ENCODE measurements around the gene DIDO1. TPM values are rescaled to one million over a fixed set of nuclear protein-coding genes. Genes with fewer than 3 reads are reported as not detected.
A peak's percentile ranks its signal among the peaks of the same experiment; 100 is the strongest.

DIDO1 gene
- total RNA-seq, 1 donor from 2014 or later = 89.1 TPM

GRCh38 chr20:62886709-62887058, 39.6 kb downstream of the DIDO1 start:
- H3K27ac Mint-ChIP-seq = peak overlapping the region; percentile 46

GRCh38 chr20:62885896-62886708, 40.2 kb downstream of the DIDO1 start:
- intact Hi-C loops (cut with micrococcal nuclease) = no loop called here
- no peak overlapping the region for H3K4me3 Mint-ChIP-seq
- no peaks in the 10 kb centered on the region for H3K4me1 Mint-ChIP-seq
- H3K27ac Mint-ChIP-seq = peak overlapping the region; percentile 46
- DNase-seq (no peak), ATAC-seq (ENCODE audit: low read depth) (no peak)
- POLR2A ChIA-PET = no interaction called here
- H3K27me3 Mint-ChIP-seq = no peaks in the 10 kb centered on the region
- CTCF ChIA-PET = no interaction called here
- H3K9me3 Mint-ChIP-seq = no peaks in the 10 kb centered on the region
- no peak for TF ChIP-seq CTCF (IDR thresholded peaks at IDR 0.05)
- H3K36me3 Mint-ChIP-seq (ENCODE audit: low read depth) = peaks cover 59% of the 10 kb centered on the region

More at GRCh38 chr20:62886709-62887058, 39.6 kb downstream of the DIDO1 start:
- POLR2A ChIA-PET = no interaction called here
- no peaks in the 10 kb centered on the region for H3K27me3 Mint-ChIP-seq
- no peak overlapping the region for H3K4me3 Mint-ChIP-seq
- peaks cover 60% of the 10 kb centered on the region for H3K36me3 Mint-ChIP-seq (ENCODE audit: low read depth)
- no peaks in the 10 kb centered on the region for H3K9me3 Mint-ChIP-seq
- CTCF ChIA-PET = interaction anchor here (0.8 to 1.0 kb wide), 2 partner anchors 11 to 13 kb away, joined by 3 to 4 read pairs; no protein-coding TSS in a partner anchor
- no peak for ATAC-seq (ENCODE audit: low read depth)
- intact Hi-C loops (cut with micrococcal nuclease) = no loop called here
- DNase-seq = no peak
- H3K4me1 Mint-ChIP-seq = no peaks in the 10 kb centered on the region
- no peak for TF ChIP-seq CTCF (IDR thresholded peaks at IDR 0.05)

- no peak for TF ChIP-seq CTCF (IDR thresholded peaks at IDR 0.05)
- DNase-seq (no peak), ATAC-seq (ENCODE audit: low read depth) (no peak)
- H3K27me3 Mint-ChIP-seq = no peaks in the 10 kb centered on the region
- H3K4me1 Mint-ChIP-seq = no peaks in the 10 kb centered on the region
- intact Hi-C loops (cut with micrococcal nuclease) = no loop called here
- no peaks in the 10 kb centered on the region for H3K9me3 Mint-ChIP-seq
- H3K36me3 Mint-ChIP-seq (ENCODE audit: low read depth) = peaks cover 51% of the 10 kb centered on the region
- ChIA-PET POLR2A (no interaction called here), CTCF (no interaction called here)
- H3K4me3 Mint-ChIP-seq = no peak overlapping the region
- no peak overlapping the region for H3K27ac Mint-ChIP-seq
These were observed 41.0 kb downstream of the DIDO1 start for GRCh38 chr20:62885046-62885895.

- intact Hi-C loops (cut with micrococcal nuclease) = no loop called here
- POLR2A ChIA-PET = no interaction called here
- no peak for TF ChIP-seq CTCF (IDR thresholded peaks at IDR 0.05)
- no peaks in the 10 kb centered on the region for H3K4me1 Mint-ChIP-seq
- H3K9me3 Mint-ChIP-seq = no peaks in the 10 kb centered on the region
- H3K27ac Mint-ChIP-seq = no peak overlapping the region
- DNase-seq (no peak), ATAC-seq (ENCODE audit: low read depth) (no peak)
- H3K4me3 Mint-ChIP-seq = no peak overlapping the region
- H3K36me3 Mint-ChIP-seq (ENCODE audit: low read depth) = peaks cover 43% of the 10 kb centered on the region
- no peaks in the 10 kb centered on the region for H3K27me3 Mint-ChIP-seq
- CTCF ChIA-PET = no interaction called here
These were observed 41.7 kb downstream of the DIDO1 start for GRCh38 chr20:62884556-62884955.

- Mint-ChIP-seq H3K36me3 (ENCODE audit: low read depth) (peaks cover 24% of the 10 kb centered on the region), H3K4me3 (no peak overlapping the region), H3K27me3 (no peaks in the 10 kb centered on the region), H3K9me3 (no peaks in the 10 kb centered on the region), H3K27ac (no peak overlapping the region), H3K4me1 (no peaks in the 10 kb centered on the region)
- ATAC-seq (ENCODE audit: low read depth) (no peak), DNase-seq (no peak)
- POLR2A ChIA-PET = no interaction called here
- CTCF ChIA-PET = no interaction called here
- intact Hi-C loops (cut with micrococcal nuclease) = no loop called here
- no peak for TF ChIP-seq CTCF (IDR thresholded peaks at IDR 0.05)
These were observed 43.9 kb downstream of the DIDO1 start for GRCh38 chr20:62882426-62882825.

Measured in activated B cell treated with CpG ODN at 0.5 μM for 24 hours (primary cell).